H9 (cell line): Measurements from ENCODE around the gene C17orf113. TPM values are rescaled to one million over a fixed set of nuclear protein-coding genes. Genes with fewer than 3 reads are reported as not detected.

Experiments
- DNase-seq: peaks from one replicate; pipeline ENCODE4 v3.0.0-alpha.2; 2017
- H2AFZ ChIP-seq: one replicate; pipeline ENCODE4 v1.6.1; 2013; ENCODE audit warnings: mild to moderate bottlenecking, low read length, control low read depth, moderate library complexity
- H2AK5ac ChIP-seq: 2 replicates; pipeline ENCODE4 v1.6.1; 2013; ENCODE audit warnings: low read length, control low read depth, mixed read lengths; ENCODE audit not compliant: insufficient read length
- H2BK120ac ChIP-seq: one replicate; pipeline ENCODE4 v1.6.1; 2013; ENCODE audit warnings: low read depth, mild to moderate bottlenecking, low read length, control low read depth, inconsistent platforms; ENCODE audit not compliant: poor library complexity, severe bottlenecking
- H2BK12ac ChIP-seq: 2 replicates; pipeline ENCODE4 v1.6.1; 2013; ENCODE audit warnings: low read length, control low read depth, mixed read lengths, low read depth; ENCODE audit not compliant: insufficient read length
- H2BK15ac ChIP-seq: 2 replicates; pipeline ENCODE4 v1.6.1; 2013; ENCODE audit warnings: low read depth, low read length, control low read depth
- H2BK20ac ChIP-seq: one replicate; pipeline ENCODE4 v1.6.1; 2013; ENCODE audit warnings: low read depth, mild to moderate bottlenecking, low read length, control low read depth, inconsistent platforms; ENCODE audit not compliant: poor library complexity, severe bottlenecking
- H2BK5ac ChIP-seq: 2 replicates; pipeline ENCODE4 v1.6.1; 2013; ENCODE audit warnings: low read length, control low read depth, mixed read lengths; ENCODE audit not compliant: insufficient read length
- H3K14ac ChIP-seq: 2 replicates; pipeline ENCODE4 v1.6.1; 2013; ENCODE audit warnings: low read length, control low read depth; ENCODE audit not compliant: insufficient read depth
- H3K18ac ChIP-seq: 2 replicates; pipeline ENCODE4 v1.6.1; 2013; ENCODE audit warnings: low read depth, mild to moderate bottlenecking, mixed read lengths, low read length, control low read depth; ENCODE audit not compliant: insufficient read length
- H3K23ac ChIP-seq: 2 replicates; pipeline ENCODE4 v1.6.1; 2013; ENCODE audit warnings: low read length, control low read depth, mixed read lengths, low read depth; ENCODE audit not compliant: insufficient read length
- H3K23me2 ChIP-seq: 2 replicates; pipeline ENCODE4 v1.6.1; 2013; ENCODE audit warnings: low read depth, mild to moderate bottlenecking, mixed read lengths, low read length, control low read depth; ENCODE audit not compliant: insufficient read length, poor library complexity, severe bottlenecking
- H3K27ac ChIP-seq: 2 replicates; pipeline ENCODE4 v1.5.1; 2013; ENCODE audit warnings: low read length, control low read depth, mixed read lengths, low read depth; ENCODE audit not compliant: insufficient read length
- H3K27me3 ChIP-seq: 2 replicates; pipeline ENCODE4 v1.6.1; 2013; ENCODE audit warnings: low read length, control low read depth, inconsistent platforms; ENCODE audit not compliant: insufficient read depth
- H3K4ac ChIP-seq: 2 replicates; pipeline ENCODE4 v1.6.1; 2013; ENCODE audit warnings: low read depth, mild to moderate bottlenecking, control low read depth, inconsistent platforms, low read length, moderate library complexity
- H3K4me1 ChIP-seq: 2 replicates; pipeline ENCODE4 v1.6.1; 2013; ENCODE audit warnings: low read length, control low read depth, inconsistent platforms; ENCODE audit not compliant: insufficient read depth
- H3K4me2 ChIP-seq: 2 replicates; pipeline ENCODE4 v1.6.1; 2013; ENCODE audit warnings: low read length, control low read depth, mixed read lengths; ENCODE audit not compliant: insufficient read length, insufficient read depth
- H3K56ac ChIP-seq: 2 replicates; pipeline ENCODE4 v1.6.1; 2013; ENCODE audit warnings: low read depth, mild to moderate bottlenecking, mixed read lengths, low read length, control low read depth; ENCODE audit not compliant: insufficient read length
- H3K79me1 ChIP-seq: 2 replicates; pipeline ENCODE4 v1.6.1; 2013; ENCODE audit warnings: low read depth, mild to moderate bottlenecking, moderate library complexity, low read length, control low read depth, inconsistent platforms; ENCODE audit not compliant: insufficient read depth, poor library complexity, severe bottlenecking
- H3K79me2 ChIP-seq: 2 replicates; pipeline ENCODE4 v1.6.1; 2013; ENCODE audit warnings: low read length, control low read depth, inconsistent platforms; ENCODE audit not compliant: insufficient read depth
- H3K9ac ChIP-seq: 2 replicates; pipeline ENCODE4 v1.6.1; 2013; ENCODE audit warnings: low read length, control low read depth, mixed read lengths; ENCODE audit not compliant: insufficient read length; ENCODE audit errors: extremely low read depth
- H3K9me3 ChIP-seq: one replicate; pipeline ENCODE4 v1.6.1; 2013; ENCODE audit warnings: low read depth, low read length, inconsistent platforms; ENCODE audit not compliant: control insufficient read depth
- H3T11ph ChIP-seq: one replicate; pipeline ENCODE4 v1.6.1; 2013; ENCODE audit warnings: mild to moderate bottlenecking, low read length, control low read depth, inconsistent platforms
- H4K20me1 ChIP-seq: one replicate; pipeline ENCODE4 v1.6.1; 2013; ENCODE audit not compliant: control insufficient read depth, insufficient read length, insufficient read depth
- H4K5ac ChIP-seq: 2 replicates; pipeline ENCODE4 v1.6.1; 2013; ENCODE audit warnings: low read depth, mild to moderate bottlenecking, mixed read lengths, low read length, control low read depth; ENCODE audit not compliant: insufficient read length
- H4K8ac ChIP-seq: replicated peaks from 2 replicates; pipeline ENCODE4 v1.6.1; 2013; ENCODE audit warnings: low read length, control low read depth, mixed read lengths, low read depth; ENCODE audit not compliant: insufficient read length
- H4K91ac ChIP-seq: 2 replicates; pipeline ENCODE4 v1.6.1; 2013; ENCODE audit warnings: low read depth, mild to moderate bottlenecking, moderate library complexity, mixed read lengths, low read length, control low read depth; ENCODE audit not compliant: insufficient read length
- H3K27ac Mint-ChIP-seq, 3 experiments: 2 replicates in 2 of 3; 3 replicates in 1 of 3; pipeline ENCODE4 v1.8.0; 2020 to 2021; ENCODE audit warnings: mixed read lengths in 3 of 3, mild to moderate bottlenecking in 1 of 3, moderate library complexity in 1 of 3
- H3K27me3 Mint-ChIP-seq: 2 replicates; pipeline ENCODE4 v1.8.0; 2021; ENCODE audit warnings: low read depth, mild to moderate bottlenecking, moderate library complexity, mixed read lengths
- H3K36me3 Mint-ChIP-seq, 3 experiments: 2 replicates in 2 of 3; 3 replicates in 1 of 3; pipeline ENCODE4 v1.8.0; 2020 to 2021; ENCODE audit warnings: low read depth in 3 of 3, mixed read lengths in 3 of 3; ENCODE audit not compliant: insufficient read depth in 1 of 3
- H3K4me1 Mint-ChIP-seq, 2 experiments: 2 replicates each; pipeline ENCODE4 v1.8.0; 2020; ENCODE audit warnings: mixed read lengths in 2 of 2
- H3K4me3 Mint-ChIP-seq, 2 experiments: 2 replicates in 1 of 2; 3 replicates in 1 of 2; pipeline ENCODE4 v1.8.0; 2020 to 2021; ENCODE audit warnings: mild to moderate bottlenecking in 2 of 2, mixed read lengths in 2 of 2, moderate library complexity in 1 of 2
- H3K9me3 Mint-ChIP-seq, 2 experiments: 2 replicates in 1 of 2; 3 replicates in 1 of 2; pipeline ENCODE4 v1.8.0; 2020; ENCODE audit warnings: mild to moderate bottlenecking in 2 of 2, mixed read lengths in 2 of 2, moderate library complexity in 1 of 2
- WGBS: extraction: QIAGEN DNeasy Blood & Tissue Kit; methylation state at CpG from one replicate; pipeline ENCODE4 v1.1.7; 2013; ENCODE audit warnings: missing lambda C conversion rate, low lambda C conversion rate, mixed read lengths; ENCODE audit not compliant: insufficient read length; ENCODE audit errors: extremely low coverage; 5-methylcytosine and 5-hydroxymethylcytosine counted together
- total RNA-seq: library from RNA; stranded (reverse); gene quantifications from 2 replicates; pipeline ENCODE4 v1.2.1, GENCODE V29; 2021
- TF ChIP-seq, protein P1 (sequence below): fragments of 200-600 bp; sonication (generic); conservative IDR thresholded peaks from 3 replicates; pipeline ENCODE4 v1.8.0; 2021; ENCODE audit warnings: antibody characterized with exemption, mild to moderate bottlenecking

The C17orf113 gene
- total RNA-seq, 1 experiment from 2014 or later, result 1.0 TPM

DNA sequence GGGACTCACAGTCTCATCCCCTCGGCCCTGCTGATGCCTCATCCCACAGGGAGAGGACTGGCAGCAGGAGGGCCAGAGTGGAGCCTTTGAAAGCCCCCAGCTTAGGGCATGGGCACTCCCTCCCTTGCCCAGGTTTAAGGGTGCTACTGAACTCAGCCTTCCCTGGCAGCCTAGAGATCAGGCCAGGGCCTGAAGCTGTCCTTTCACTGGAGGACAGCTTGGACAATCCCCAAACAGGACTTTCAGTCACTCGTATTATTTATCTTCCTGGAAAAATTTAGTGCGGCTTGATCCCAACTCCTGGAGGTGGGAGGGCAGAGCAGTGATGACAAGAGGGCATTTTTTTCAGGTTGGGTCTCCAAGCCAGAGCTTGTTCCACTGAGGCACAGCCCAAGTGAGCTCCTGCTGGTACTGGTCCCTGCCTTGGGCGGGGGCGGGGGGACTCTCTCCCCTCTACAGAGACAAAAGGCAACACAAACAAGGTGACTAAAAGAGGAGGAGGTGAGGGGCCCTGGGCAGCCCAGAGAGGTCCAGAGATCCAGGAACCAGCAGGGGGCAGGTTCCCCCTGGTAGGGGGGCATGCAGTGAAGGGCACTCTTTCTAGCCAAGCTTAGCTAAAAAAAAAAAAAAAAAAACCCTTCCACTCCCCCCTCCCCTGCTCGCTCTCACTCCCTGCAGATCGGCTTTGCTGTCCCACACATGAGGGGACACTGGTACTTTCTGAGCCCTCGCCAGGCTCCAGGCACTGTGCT is 46.1 kb upstream of the C17orf113 start:
- Histone ChIP-seq H3K79me2 (no peaks in the 10 kb centered on the region), H3K56ac (no peak overlapping the region), H3K79me1 (no peaks in the 10 kb centered on the region), H3K4me2 (no peak overlapping the region), H3K9ac (no peak overlapping the region), H3K27ac (no peak overlapping the region), H2BK20ac (no peak overlapping the region), H2BK15ac (no peak overlapping the region), H4K8ac (no peak overlapping the region), H3K14ac (no peak overlapping the region), H2AK5ac (no peak overlapping the region), H3K23me2 (peaks cover 9% of the 10 kb centered on the region), H3T11ph (no peak overlapping the region), H3K27me3 (peaks cover 12% of the 10 kb centered on the region; the same call in 1 of the 2 replicates), H4K20me1 (no peaks in the 10 kb centered on the region), H2AFZ (no peak overlapping the region), H3K23ac (no peak overlapping the region), H4K5ac (no peak overlapping the region), H3K4me1 (no peaks in the 10 kb centered on the region), H3K9me3 (no peaks in the 10 kb centered on the region), H3K4ac (no peak overlapping the region), H2BK120ac (no peak overlapping the region), H2BK12ac (no peak overlapping the region), H4K91ac (no peak overlapping the region), H3K18ac (no peak overlapping the region), H2BK5ac (no peak overlapping the region)
- WGBS, result no CpG with 5 or more reads among the region's 8 CpGs
- no peak for DNase-seq
- Mint-ChIP-seq H3K36me3 (no peaks in the 10 kb centered on the region), H3K9me3 (no peaks in the 10 kb centered on the region), H3K27ac (no peak overlapping the region), H3K27me3 (peaks cover 38% of the 10 kb centered on the region), H3K4me3 (peak overlapping the region in 1 of 2 experiments; percentile 23; a peak in 2 of 5 replicates), H3K4me1 (peaks cover 25 to 38% of the 10 kb centered on the region in 2 experiments)
- TF ChIP-seq, protein P1, sequence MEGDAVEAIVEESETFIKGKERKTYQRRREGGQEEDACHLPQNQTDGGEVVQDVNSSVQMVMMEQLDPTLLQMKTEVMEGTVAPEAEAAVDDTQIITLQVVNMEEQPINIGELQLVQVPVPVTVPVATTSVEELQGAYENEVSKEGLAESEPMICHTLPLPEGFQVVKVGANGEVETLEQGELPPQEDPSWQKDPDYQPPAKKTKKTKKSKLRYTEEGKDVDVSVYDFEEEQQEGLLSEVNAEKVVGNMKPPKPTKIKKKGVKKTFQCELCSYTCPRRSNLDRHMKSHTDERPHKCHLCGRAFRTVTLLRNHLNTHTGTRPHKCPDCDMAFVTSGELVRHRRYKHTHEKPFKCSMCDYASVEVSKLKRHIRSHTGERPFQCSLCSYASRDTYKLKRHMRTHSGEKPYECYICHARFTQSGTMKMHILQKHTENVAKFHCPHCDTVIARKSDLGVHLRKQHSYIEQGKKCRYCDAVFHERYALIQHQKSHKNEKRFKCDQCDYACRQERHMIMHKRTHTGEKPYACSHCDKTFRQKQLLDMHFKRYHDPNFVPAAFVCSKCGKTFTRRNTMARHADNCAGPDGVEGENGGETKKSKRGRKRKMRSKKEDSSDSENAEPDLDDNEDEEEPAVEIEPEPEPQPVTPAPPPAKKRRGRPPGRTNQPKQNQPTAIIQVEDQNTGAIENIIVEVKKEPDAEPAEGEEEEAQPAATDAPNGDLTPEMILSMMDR, result no peak
